ENCODE measurements around the gene METTL23. TPM values are rescaled to one million over a fixed set of nuclear protein-coding genes. Genes with fewer than 3 reads are reported as not detected.
"Not testable (repeated sequence)": the region's sequence is repeated elsewhere in the genome, so short reads cannot be mapped to it uniquely, and the experiment has no call there.

The METTL23 gene
- total RNA-seq, 2 donors from 2014 or later = 35.1 to 36.2 TPM

DNA sequence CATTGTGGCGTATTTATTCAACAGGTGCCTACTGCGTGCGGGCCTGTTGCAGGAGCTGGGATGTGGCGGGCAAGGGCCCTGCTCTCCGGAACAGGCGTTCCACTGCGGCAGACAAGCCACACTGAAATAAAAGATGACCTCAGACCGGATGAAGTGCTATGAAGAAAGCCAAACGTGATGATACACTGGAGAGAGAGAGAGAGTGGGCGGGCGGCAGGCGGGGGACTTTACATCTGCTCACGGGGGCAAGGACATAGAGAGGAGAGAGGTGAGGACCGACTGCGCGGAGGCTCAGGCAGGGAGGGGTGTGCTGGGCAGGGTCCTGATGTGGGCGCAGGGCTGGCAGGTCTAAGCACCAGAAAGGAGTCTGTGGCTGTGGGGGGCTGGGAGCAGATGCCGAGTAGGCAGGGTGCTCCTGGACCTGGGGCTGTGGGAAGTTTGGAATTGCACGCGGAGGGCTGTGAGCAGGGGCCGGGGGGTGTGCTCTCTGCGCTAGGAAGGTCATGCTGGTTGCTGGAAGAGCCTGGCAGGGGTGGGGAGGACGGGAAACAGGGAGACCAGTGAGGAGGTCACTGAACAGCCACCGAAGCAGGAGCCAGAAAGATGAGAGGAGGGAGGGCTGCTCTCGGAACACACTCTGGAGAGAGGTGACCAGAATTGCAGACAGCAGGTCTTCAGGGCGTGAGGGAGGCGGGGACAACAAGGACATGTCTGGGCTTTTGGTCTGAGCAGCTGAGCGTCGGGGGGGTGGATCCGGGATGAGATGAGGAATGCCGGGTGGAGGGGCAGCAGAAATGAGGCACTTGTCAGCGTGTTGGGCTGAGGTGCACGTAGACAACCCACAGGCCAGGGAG, 25.8 kb upstream of the METTL23 start:
- peak; percentile 39 for ATAC-seq
- no peak for DNase-seq
- Mint-ChIP-seq H3K27me3 (no peaks in the 10 kb centered on the region), H3K4me1 (peaks cover 14% of the 10 kb centered on the region), H3K36me3 (ENCODE audit: low read depth) (no peaks in the 10 kb centered on the region), H3K4me3 (peak overlapping the region; percentile 68), H3K27ac (peak overlapping the region; percentile 57)
- H3K9me3 ChIP-seq (ENCODE audit: control insufficient read depth, low read length, poor library complexity, severe bottlenecking) = no peaks in the 10 kb centered on the region

DNA sequence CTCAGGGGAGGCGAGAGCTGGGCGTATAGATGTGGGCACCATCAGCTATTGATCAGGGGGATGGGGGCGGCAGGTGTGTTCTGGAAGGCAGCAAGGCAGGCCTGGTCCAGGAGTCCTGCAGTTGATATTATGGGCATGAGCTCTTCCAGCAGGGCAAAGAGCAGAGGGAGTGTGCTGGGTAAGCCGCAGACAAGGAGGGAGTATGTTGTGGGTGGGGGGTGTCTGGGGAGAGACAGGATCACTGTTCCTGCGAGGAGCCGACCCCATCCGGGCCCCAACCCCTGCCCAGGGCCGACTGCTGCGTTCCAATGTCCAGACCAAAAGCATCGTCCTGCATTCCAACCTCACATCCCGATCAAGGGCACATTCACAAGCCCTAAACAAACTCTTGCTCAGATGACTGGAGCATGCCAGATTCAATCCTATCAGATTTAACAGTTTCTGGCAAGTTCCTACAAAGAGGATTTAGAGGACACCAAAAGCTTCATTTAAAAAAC, 25.1 kb upstream of the METTL23 start:
- no peaks in the 10 kb centered on the region for H3K36me3 Mint-ChIP-seq (ENCODE audit: low read depth)
- H3K9me3 ChIP-seq (ENCODE audit: control insufficient read depth, low read length, poor library complexity, severe bottlenecking) = no peaks in the 10 kb centered on the region
- no peak for DNase-seq
- ATAC-seq = no peak
- peak overlapping the region; percentile 9 for H3K27ac Mint-ChIP-seq
- H3K4me1 Mint-ChIP-seq = peaks cover 13% of the 10 kb centered on the region
- no peaks in the 10 kb centered on the region for H3K27me3 Mint-ChIP-seq
- no peak overlapping the region for H3K4me3 Mint-ChIP-seq

DNA sequence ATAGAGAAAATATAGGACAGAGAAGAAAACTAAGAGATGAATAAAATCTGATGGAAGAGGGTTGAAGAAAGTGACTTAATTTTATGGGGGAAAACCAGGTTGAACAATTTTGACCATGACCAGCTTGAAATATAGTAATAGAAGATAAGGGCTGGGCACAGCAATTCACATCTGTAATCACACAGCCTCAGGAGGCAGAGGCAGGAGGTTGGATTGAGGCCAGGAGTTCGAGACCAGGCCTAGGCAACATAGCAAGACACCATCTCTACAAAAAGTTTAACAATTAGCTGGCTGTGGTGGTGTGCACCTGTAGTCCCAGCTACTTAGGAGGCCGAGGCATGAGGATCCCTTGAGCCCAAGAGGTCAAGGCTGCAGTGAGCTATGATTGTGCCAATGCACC, 24.6 kb upstream of the METTL23 start:
- H3K9me3 ChIP-seq (ENCODE audit: control insufficient read depth, low read length, poor library complexity, severe bottlenecking) = no peaks in the 10 kb centered on the region
- ATAC-seq = no peak
- Mint-ChIP-seq H3K36me3 (ENCODE audit: low read depth) (no peaks in the 10 kb centered on the region), H3K4me3 (no peak overlapping the region), H3K27ac (peak overlapping the region; percentile 9), H3K4me1 (peaks cover 7% of the 10 kb centered on the region), H3K27me3 (no peaks in the 10 kb centered on the region)
- DNase-seq = no peak

DNA sequence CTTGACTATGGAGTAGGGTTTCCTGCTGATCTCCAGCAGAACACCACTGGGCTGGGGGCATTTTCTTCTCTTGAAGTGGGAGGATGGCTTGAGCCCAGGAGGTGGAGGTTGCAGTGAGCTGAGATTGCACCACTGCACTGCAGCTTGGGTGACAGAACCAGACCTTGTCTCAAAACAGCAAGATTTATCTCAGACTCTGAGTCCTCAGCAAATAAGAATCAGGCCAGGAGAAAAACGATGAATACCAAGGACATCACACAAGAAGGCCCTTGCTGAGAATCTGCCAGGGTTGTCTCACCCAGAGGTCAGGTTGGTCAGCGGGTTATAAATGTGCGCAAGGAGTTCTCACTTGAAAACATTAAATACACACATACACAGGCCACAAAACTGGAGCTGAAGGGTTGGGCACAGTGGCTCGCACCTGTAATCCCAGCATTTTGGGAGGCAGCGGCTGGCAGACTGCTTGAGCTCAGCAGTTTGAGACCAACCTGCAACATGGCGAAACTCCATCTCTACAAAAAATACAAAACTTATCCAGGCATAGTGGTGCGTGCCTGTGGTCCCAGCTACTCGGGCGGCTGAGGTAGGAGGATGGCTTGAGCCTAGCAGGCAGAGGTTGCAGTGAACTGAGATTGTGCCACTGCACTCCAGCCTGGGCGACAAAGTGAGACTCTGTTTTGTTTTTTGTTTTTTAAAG, 23.6 kb upstream of the METTL23 start:
- ATAC-seq = no peak
- peaks cover 7% of the 10 kb centered on the region for H3K4me1 Mint-ChIP-seq
- H3K4me3 Mint-ChIP-seq = no peak overlapping the region
- H3K27ac Mint-ChIP-seq = no peak overlapping the region
- H3K9me3 ChIP-seq (ENCODE audit: control insufficient read depth, low read length, poor library complexity, severe bottlenecking) = no peaks in the 10 kb centered on the region
- DNase-seq = no peak
- H3K36me3 Mint-ChIP-seq (ENCODE audit: low read depth) = no peaks in the 10 kb centered on the region
- H3K27me3 Mint-ChIP-seq = no peaks in the 10 kb centered on the region

DNA sequence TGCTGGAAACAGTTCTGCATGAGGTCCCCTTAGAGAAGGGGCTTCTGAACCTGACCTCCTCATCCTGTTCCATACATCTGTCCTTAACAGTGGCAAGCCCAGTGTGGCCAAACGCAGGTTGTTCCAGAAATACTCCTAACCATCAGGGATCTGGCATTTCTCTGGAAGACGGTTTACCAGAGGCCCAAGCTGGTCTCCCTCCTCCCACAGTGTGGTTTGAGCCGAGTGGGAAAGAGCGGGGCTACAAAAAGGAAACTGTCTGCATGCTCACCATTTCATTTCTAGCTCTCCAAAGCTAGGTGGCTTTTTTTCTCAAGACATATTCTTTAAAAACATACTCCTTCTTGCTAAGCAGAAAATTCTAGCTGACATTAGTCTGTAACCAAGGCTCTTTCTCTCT, 21.8 kb upstream of the METTL23 start:
- ATAC-seq = no peak
- Mint-ChIP-seq H3K4me1 (peaks cover 7% of the 10 kb centered on the region), H3K27me3 (no peaks in the 10 kb centered on the region), H3K27ac (no peak overlapping the region), H3K36me3 (ENCODE audit: low read depth) (no peaks in the 10 kb centered on the region), H3K4me3 (no peak overlapping the region)
- DNase-seq = no peak
- no peaks in the 10 kb centered on the region for H3K9me3 ChIP-seq (ENCODE audit: control insufficient read depth, low read length, poor library complexity, severe bottlenecking)

DNA sequence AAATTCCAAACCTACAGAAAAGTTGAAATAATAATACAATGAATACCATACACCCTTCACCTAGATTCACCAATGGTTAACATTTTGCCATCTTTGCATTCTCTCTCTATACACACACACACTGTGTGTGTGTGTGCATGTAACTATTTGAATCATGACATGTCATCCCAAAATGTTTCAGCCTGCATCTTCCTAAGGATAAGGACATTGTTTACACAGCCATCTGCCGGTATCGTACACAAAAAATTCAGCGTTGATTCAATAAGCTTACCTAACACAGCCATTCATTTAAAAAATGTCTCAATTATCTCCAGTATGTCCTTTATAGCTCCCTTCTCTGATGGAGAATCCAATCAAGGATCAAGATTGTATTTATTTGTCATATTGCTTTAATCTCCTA, 19.8 kb upstream of the METTL23 start:
- Mint-ChIP-seq H3K4me3 (no peak overlapping the region), H3K27ac (no peak overlapping the region), H3K27me3 (no peaks in the 10 kb centered on the region), H3K4me1 (peaks cover 9% of the 10 kb centered on the region), H3K36me3 (ENCODE audit: low read depth) (no peaks in the 10 kb centered on the region)
- no peaks in the 10 kb centered on the region for H3K9me3 ChIP-seq (ENCODE audit: control insufficient read depth, low read length, poor library complexity, severe bottlenecking)
- ATAC-seq (no peak), DNase-seq (no peak)

DNA sequence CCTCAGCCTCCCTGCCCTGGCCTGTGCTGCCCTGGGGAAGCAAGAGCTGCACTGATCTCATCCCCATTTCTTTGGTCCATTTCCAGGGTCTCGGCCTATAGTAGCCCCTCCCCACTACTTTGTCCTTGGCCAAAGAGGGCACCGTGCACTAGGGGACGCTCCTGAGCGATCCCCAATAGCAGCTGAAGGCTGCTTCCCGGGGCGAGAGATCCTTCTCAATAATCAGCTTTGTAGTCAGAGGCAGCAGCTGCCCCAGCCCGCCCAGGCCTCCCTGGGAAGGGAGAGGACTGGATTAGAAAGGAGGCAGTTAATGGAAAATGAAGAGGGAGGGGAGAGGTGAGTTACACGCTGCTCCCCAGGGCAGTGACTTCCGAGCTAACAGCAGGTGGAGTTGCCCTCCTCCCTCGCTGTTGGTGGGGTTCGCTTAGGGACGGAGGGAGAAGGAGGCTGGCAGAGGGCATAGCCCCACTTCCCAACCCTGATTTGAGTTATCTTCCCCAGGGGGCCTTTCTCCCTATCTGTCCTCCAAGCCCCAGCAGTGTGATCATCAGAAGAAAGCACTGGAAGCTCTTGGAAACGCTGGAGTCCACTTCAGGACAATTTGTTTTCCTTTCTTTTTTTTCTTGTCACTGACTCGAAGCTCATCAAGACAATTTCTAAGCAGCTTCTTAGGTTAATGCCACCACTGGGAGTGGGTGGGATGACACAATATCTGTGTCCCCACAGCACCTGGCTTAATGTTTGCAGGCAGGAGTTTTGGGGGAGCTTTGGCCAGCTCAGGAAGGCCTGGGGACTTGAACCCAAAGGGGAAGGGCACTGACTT, 18.4 kb upstream of the METTL23 start:
- peaks cover 9% of the 10 kb centered on the region for H3K4me1 Mint-ChIP-seq
- ATAC-seq = no peak
- H3K4me3 Mint-ChIP-seq = no peak overlapping the region
- H3K9me3 ChIP-seq (ENCODE audit: control insufficient read depth, low read length, poor library complexity, severe bottlenecking) = no peaks in the 10 kb centered on the region
- no peaks in the 10 kb centered on the region for H3K27me3 Mint-ChIP-seq
- no peak for DNase-seq
- no peaks in the 10 kb centered on the region for H3K36me3 Mint-ChIP-seq (ENCODE audit: low read depth)
- no peak overlapping the region for H3K27ac Mint-ChIP-seq

DNA sequence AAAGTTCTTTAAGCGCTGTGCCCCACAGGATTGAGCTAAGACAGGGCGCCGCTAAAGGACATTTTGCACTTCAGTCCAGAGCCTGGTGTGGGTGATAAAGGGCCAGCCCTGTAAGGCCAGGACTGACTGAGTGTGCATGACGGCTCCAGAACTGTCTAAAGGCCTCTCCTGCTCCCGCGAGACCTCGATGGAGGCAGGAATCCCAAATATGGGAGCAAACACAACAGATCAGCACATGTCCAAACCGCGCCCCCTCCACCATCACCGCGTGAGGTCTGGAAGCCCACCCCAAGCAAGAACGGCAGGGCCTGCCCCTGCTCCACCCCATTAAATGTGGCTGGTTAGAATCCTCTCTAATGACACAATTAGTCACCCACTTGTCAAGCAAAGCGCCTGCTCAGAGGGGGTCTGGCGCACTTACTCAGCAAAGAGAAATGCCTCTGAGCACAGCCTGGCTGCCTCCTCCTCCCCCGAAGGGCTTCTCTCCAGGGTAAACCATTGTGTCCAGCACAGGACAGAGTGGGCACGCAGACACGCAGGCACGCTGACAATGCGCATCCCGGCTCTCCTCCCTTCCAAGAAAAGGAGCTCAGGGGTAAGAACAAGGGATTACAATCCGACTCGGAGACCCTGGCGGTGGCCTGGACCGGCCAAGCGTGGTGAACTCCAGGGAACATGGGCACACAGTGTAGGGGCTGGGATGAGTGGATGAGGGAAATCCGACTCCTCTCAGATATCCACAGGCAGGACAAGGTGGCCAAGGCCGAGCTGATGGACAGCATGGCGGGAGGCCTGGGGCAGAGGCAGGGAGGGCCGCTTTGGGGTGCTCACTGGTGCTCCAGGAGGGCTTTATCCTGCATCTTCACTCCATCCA, 17.3 kb upstream of the METTL23 start:
- peak overlapping the region; percentile 71 for H3K4me3 Mint-ChIP-seq

DNA sequence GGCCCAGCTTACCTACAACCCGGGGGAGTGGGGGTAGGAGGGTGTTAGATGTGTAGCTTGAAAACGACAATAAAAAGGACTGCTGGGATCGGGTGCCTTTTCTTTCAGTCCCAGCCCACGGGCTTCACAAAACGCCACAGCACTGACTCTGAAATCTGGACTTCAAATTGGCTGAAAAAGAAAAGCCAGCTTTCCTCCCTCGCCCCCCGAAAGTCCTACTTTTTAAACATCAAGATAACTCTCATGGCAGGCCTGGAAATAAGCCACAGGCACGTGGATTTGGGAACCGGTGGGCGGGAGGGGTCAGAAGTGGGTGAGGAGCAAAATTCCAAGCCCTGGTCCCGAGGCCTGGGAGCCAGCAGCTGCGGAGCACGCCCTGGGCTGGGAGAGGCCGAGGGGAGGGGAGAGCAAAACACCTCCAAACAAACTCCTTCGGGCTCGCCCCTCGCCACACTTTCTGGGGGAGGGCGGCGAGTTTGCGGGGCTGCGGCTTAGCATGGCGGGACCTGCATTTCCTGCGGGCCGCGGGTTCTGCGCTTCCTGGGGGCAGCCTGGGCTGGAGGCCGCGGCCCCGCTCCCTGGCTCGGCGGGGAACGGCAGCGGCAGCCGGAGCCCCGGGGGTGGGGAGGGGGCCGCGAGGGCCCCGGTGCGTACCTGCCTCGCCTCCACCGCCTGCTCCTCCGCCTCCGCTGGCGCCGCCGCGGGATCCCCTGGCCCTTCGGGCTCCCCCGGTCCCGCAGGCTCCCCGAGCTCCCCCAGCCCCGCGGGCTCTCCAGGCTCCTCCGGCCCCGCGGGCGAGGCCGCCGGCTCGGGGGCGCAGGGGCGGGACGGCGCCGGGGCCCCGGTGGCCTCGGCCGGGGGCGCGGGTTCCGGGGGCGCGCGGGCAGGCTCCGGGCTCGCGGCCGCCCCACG, 16.4 kb upstream of the METTL23 start:
- peak; percentile 39 for ATAC-seq
- Mint-ChIP-seq H3K4me3 (peak overlapping the region; percentile 71), H3K4me1 (peaks cover 22% of the 10 kb centered on the region)
- not testable (repeated sequence) for H3K9me3 ChIP-seq (ENCODE audit: control insufficient read depth, low read length, poor library complexity, severe bottlenecking); H3K27me3 Mint-ChIP-seq; H3K36me3 Mint-ChIP-seq (ENCODE audit: low read depth); DNase-seq; H3K27ac Mint-ChIP-seq

More for the DNA sequence above, 17.3 kb upstream of the METTL23 start:
- DNase-seq (no peak), ATAC-seq (no peak)
- Mint-ChIP-seq H3K36me3 (ENCODE audit: low read depth) (peaks cover 2% of the 10 kb centered on the region), H3K27me3 (no peaks in the 10 kb centered on the region), H3K4me1 (peaks cover 18% of the 10 kb centered on the region), H3K27ac (no peak overlapping the region)
- H3K9me3 ChIP-seq (ENCODE audit: control insufficient read depth, low read length, poor library complexity, severe bottlenecking) = no peaks in the 10 kb centered on the region

DNA sequence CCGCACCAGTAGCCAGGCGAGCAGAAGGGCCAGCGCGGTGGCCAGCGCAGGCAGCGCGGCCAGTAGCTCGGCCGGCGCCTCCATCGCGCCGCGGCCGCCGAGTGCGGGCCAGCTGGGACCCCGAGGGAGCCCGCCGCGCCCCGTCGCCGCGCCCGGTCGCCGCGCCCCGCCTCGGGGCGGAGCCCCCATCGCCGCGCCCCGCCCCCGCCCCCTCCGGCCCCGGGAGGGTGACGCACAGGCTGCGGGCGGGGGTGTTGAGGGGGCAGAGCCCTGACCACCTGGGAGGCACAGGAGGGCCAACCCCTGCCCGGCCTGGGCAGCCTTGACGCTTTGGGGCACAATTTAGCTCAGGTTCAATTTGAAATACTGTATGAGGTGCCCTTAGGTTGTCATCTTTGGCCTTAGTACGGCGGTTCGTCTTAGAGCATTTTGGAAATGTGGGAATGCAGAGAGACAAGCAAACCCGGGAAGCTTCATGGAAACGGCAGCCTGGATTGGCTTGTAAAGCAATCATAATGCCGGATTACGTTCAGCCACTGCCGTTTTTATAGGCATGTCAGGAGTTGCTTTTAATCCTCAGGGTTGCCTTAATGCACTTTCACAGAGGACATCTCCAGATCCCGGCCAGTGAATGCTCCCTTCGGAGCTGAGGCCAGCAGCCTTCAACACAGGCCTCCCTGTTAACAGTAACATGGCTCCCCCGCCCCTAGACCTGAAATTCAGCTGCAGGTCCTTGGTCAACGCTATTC, 15.6 kb upstream of the METTL23 start, which contains the start of gene MXRA7:
TSS of gene MXRA7 (minus strand) at position 103 of the 749 bp plus-strand sequence. CDS start at position 84, 19 bp downstream.
- Mint-ChIP-seq H3K27me3 (no peaks in the 10 kb centered on the region), H3K36me3 (ENCODE audit: low read depth) (peaks cover 3% of the 10 kb centered on the region), H3K4me1 (peaks cover 29% of the 10 kb centered on the region), H3K27ac (peak within 1 kb of the TSS; percentile 39), H3K4me3 (peak within 1 kb of the TSS; percentile 80)
- DNase-seq (peak; percentile 24 to 57 (median 54)), ATAC-seq (peak; percentile 70)
- H3K9me3 ChIP-seq (ENCODE audit: control insufficient read depth, low read length, poor library complexity, severe bottlenecking) = no peaks in the 10 kb centered on the region

DNA sequence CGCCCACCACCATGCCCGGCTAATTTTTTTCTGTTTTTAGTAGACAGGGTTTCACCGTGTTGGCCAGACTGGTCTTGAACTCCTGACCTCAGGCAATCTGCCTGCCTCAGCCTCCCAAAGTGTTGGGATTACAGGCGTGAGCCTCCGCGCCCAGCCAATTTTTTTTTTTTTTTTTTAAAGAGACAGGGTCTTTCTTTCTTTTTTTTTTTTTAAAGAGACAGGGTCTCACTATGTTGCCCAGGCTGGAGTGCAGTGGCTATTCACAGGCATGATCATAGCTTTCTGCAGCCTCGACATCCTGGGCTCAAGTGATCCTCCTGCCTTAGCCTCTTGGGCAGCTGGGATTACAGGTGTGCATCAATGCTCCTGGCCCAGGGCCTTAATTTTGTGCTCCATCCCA, 14.3 kb upstream of the METTL23 start:
- H3K27me3 Mint-ChIP-seq; ATAC-seq; H3K36me3 Mint-ChIP-seq (ENCODE audit: low read depth); DNase-seq; H3K9me3 ChIP-seq (ENCODE audit: control insufficient read depth, low read length, poor library complexity, severe bottlenecking); H3K4me3 Mint-ChIP-seq: not testable (repeated sequence)
- Mint-ChIP-seq H3K27ac (peak overlapping the region; percentile 49), H3K4me1 (peaks cover 34% of the 10 kb centered on the region)

Data from T-helper 17 cell (primary cell).